Right lobe of liver (tissue), 4 donors: ENCODE data around the gene FRG2.

Source experiments
- POLR2A ChIP-seq: fragments of 450-650 bp; IDR thresholded peaks from one replicate; pipeline ENCODE4 v1.6.1; 2017; ENCODE audit warnings: antibody characterized with exemption, mild to moderate bottlenecking
- TF ChIP-seq, protein P1 (sequence below), 4 donors: fragments of 200-600 bp in 3 of 4; fragments of 450-650 bp in 1 of 4; IDR thresholded peaks; one replicate each; pipeline versions ENCODE4 v1.5.1 to v1.8.0; 2016 to 2022; ENCODE audit warnings: antibody characterized with exemption in 4 of 4, mild to moderate bottlenecking in 2 of 4
- donor health status: DM: no; HTN: no; CAD: no.
- donor health status: DM: no; HTN: no; CAD: no.
- donor health status: DM: no; HTN: yes; CAD: no.

DNA sequence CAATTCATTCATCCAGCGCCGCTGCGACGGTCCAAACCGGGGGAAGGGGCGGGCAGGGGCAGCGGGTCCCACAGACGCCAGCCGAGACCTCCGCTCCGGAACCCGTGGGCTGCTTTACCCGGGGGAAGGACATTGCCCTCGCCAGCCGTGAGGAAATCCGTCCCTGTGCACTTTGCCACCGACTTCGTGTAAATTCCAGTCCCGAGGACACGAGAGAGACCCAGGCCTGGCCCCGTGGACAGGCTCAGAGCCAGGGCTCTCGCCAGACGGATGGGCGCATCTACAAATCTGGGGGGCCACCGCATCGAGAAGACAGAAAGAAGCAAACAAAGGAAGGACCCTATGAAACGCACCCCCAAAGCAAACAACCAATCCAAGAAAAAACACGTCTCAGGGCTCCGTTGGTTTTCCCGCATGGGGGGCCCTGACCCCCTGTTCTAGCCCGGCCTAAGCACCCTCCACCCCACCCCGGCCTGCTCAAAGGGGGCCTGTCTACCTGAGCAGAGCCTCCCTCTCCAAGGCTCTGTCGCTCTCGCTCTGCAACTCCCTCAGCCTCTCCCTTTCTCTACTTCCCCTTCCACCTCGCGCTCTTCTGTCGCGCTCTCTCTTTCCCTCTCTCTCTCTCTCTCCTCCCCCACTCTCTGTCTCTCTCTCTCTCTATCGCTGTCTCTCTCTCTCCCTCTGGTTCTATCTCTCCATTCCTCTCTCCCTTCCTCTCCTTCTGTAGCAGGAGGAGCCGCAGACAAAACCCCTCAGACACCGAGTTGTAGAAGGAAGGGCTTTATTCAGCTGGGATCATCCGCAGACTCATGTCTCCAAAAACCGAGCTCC lies 11.3 kb downstream of the FRG2 start:
- no peak for TF ChIP-seq POLR2A
- TF ChIP-seq, protein P1, sequence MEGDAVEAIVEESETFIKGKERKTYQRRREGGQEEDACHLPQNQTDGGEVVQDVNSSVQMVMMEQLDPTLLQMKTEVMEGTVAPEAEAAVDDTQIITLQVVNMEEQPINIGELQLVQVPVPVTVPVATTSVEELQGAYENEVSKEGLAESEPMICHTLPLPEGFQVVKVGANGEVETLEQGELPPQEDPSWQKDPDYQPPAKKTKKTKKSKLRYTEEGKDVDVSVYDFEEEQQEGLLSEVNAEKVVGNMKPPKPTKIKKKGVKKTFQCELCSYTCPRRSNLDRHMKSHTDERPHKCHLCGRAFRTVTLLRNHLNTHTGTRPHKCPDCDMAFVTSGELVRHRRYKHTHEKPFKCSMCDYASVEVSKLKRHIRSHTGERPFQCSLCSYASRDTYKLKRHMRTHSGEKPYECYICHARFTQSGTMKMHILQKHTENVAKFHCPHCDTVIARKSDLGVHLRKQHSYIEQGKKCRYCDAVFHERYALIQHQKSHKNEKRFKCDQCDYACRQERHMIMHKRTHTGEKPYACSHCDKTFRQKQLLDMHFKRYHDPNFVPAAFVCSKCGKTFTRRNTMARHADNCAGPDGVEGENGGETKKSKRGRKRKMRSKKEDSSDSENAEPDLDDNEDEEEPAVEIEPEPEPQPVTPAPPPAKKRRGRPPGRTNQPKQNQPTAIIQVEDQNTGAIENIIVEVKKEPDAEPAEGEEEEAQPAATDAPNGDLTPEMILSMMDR (IDR thresholded peaks at IDR 0.05): no peak
